Erythroblast (primary cell): ENCODE results near the gene NFKB2.

Source experiments
- DNase-seq, 2 experiments: peaks; one replicate each; lab custom pipeline; 2025; lab: John Stamatoyannopoulos, UW
- GATA1 ChIP-seq: IDR thresholded peaks from 2 replicates; pipeline ENCODE4 v1.6.1; 2011; ENCODE audit warnings: low read depth, mild to moderate bottlenecking, control low read depth, low read length, moderate library complexity
- POLR2A ChIP-seq: IDR thresholded peaks from 2 replicates; pipeline ENCODE4 v1.6.1; 2011; ENCODE audit warnings: mild to moderate bottlenecking, low read length

The NFKB2 gene

DNA sequence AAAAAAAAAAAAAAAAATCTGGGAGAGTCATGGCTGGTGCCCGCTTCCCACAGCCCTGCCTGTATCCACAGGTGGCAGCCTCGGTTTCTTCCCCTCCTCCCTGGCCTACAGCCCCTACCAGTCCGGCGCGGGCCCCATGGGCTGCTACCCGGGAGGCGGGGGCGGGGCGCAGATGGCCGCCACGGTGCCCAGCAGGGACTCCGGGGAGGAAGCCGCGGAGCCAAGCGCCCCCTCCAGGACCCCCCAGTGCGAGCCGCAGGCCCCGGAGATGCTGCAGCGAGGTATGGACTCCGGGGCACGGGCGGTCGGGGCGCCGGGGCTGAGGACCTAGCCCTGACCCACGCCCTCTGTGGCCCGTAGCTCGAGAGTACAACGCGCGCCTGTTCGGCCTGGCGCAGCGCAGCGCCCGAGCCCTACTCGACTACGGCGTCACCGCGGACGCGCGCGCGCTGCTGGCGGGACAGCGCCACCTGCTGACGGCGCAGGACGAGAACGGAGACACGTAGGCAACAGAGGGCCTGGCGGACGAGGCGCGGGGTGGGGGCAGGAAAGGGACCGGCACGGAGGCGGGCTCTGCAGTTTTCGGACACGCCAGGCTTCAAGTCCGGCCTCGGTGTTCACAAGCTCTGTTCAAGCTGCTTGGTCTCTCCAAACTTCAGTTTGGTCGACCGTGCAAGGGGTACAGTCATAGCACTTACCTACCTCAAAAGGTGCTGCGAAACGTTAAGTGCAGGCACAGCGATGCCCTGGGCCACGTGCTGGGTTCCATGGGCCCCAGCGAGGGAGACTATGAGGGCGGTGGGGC lies 3.9 kb downstream of the NFKB2 start:
- no peak for TF ChIP-seq GATA1
- TF ChIP-seq POLR2A: peak; percentile 5
- peak; percentile 91 to 95 for DNase-seq

DNA sequence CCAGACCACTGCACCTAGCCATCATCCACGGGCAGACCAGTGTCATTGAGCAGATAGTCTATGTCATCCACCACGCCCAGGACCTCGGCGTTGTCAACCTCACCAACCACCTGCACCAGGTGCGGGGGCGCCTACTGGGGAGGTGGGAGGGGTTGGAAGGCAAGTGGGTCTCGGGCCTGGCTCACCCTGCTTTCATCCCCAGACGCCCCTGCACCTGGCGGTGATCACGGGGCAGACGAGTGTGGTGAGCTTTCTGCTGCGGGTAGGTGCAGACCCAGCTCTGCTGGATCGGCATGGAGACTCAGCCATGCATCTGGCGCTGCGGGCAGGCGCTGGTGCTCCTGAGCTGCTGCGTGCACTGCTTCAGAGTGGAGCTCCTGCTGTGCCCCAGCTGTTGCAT lies 4.6 kb downstream of the NFKB2 start:
- TF ChIP-seq GATA1: no peak
- TF ChIP-seq POLR2A: no peak

GRCh38 chr10:102400598-102401341 lies 5.3 kb downstream of the NFKB2 start:
- TF ChIP-seq POLR2A (no peak), GATA1 (no peak)

More for the DNA sequence above, 4.6 kb downstream of the NFKB2 start:
- DNase-seq: no peak

DNA sequence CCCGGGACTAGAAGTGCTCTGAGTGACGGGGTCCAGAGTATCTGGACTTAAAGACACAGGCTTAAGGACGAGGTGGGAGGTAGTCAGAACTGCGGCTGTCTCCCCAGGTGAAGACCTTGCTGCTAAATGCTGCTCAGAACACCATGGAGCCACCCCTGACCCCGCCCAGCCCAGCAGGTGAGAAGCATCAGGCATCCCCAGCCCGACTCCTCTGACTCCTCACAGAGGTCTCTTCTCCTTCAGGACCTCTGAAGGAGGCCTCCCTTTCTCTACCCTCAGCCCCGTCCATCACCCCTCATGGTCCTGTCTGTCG lies 5.8 kb downstream of the NFKB2 start:
- no peak for DNase-seq

More at GRCh38 chr10:102400598-102401341, 5.3 kb downstream of the NFKB2 start:
- DNase-seq: no peak

DNA sequence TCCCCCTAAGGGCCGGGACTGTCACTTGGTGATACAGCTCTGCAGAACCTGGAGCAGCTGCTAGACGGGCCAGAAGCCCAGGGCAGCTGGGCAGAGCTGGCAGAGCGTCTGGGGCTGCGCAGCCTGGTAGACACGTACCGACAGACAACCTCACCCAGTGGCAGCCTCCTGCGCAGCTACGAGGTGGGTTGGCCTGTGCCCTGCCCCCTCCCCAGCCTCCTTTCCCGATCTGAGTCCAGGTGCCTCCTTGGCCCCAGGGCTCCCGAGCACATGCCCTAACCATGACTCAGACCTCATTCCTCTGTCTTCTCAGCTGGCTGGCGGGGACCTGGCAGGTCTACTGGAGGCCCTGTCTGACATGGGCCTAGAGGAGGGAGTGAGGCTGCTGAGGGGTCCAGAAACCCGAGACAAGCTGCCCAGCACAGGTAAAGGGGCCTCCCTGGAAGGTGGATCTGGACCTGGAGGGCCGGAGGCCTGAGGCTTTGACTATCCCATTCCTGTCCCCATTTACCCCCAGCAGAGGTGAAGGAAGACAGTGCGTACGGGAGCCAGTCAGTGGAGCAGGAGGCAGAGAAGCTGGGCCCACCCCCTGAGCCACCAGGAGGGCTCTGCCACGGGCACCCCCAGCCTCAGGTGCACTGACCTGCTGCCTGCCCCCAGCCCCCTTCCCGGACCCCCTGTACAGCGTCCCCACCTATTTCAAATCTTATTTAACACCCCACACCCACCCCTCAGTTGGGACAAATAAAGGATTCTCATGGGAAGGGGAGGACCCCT lies 6.4 kb downstream of the NFKB2 start:
- TF ChIP-seq POLR2A (no peak), GATA1 (no peak)
- no peak for DNase-seq

More for the DNA sequence above, 5.8 kb downstream of the NFKB2 start:
- TF ChIP-seq GATA1: no peak
- no peak for TF ChIP-seq POLR2A

- TF ChIP-seq GATA1 (no peak), POLR2A (no peak)
- no peak for DNase-seq
Measured at GRCh38 chr10:102402512-102402896, 7.0 kb downstream of the NFKB2 start.

GRCh38 chr10:102403115-102403514 lies 7.6 kb downstream of the NFKB2 start:
- no peak for DNase-seq
- no peak for TF ChIP-seq GATA1
- no peak for TF ChIP-seq POLR2A

GRCh38 chr10:102404361-102405107 lies 9.0 kb downstream of the NFKB2 start:
- TF ChIP-seq GATA1 (no peak), POLR2A (no peak)
- DNase-seq: no peak

GRCh38 chr10:102405108-102405571 lies 9.6 kb downstream of the NFKB2 start:
- DNase-seq: no peak
- TF ChIP-seq POLR2A (no peak), GATA1 (no peak)

DNA sequence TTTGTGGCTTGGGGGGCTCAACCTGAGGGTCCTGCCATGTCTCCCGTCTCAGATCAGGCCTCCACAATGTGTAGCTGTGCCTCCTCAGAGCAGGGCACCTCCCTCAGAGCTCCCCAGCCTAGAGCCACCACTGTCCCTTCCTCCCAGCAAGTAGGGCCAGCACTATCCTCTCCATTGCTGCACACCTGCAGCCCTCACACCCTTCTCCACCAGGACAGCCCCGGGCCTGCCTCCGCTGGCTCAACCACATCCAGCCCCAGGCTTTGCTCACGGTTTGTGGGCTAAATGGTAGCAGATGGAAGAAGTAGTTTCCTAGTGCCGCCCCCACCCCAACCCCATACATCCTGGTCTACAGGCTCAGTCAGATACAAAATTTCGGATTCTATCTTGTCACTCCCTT lies 10.1 kb downstream of the NFKB2 start:
- no peak for DNase-seq
- TF ChIP-seq POLR2A (no peak), GATA1 (no peak)

DNA sequence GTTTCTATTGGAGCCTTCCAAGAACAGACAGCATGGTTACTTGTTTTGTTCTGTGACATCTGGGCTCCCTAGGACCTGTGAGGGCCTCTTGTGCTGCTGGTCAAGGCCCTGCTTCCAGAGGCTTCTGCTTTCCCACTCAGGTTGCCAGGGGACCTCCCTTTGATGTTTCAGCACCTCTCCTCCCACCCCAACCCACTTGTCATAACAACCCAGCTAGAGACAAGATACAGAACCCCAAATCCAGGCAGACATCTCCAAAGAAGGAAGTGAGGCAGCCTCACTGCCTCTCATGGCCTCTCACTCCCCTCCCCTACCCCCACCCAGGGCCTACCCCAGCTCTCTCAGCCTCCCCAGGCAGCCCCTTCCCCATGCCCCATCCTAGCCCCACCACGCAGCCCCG lies 11.3 kb downstream of the NFKB2 start:
- TF ChIP-seq POLR2A (no peak), GATA1 (no peak)
- DNase-seq: no peak

GRCh38 chr10:102407425-102408130 lies 12.1 kb downstream of the NFKB2 start:
- DNase-seq: no peak
- no peak for TF ChIP-seq GATA1
- TF ChIP-seq POLR2A: no peak

DNA sequence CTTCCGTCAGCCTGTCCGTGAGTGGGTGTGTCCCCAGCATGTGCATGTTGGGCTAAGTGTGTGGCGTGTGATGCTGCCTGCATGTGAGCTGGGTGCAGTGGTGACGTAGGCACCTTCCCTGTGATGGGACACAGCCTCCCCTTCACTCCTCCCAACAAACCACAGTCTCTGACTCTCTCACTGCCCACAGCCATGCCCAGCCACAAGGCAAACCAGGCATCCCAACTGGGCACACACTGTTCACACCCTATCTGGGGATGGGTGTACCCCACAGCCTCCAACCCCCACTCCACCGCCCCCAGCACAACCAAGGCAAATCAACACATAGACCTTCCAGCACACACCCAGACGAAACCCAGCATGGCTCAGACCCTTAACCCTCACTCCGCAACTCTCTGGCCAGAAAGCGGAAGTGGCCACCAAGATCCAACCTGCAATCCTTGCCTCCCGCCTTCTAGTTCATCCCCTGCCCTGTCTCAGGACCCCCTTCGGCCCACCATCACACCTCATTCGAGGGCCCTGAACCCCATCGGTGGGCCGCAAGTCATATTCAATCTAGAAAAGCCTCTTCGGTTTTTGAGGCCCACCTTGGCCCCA lies 12.7 kb downstream of the NFKB2 start:
- TF ChIP-seq POLR2A: no peak
- TF ChIP-seq GATA1: no peak
- no peak for DNase-seq
